Activated naive CD8-positive, alpha-beta T cell (primary cell): Measurements from ENCODE around the gene TSPAN17.

Source experiments
- H3K27ac Mint-ChIP-seq: one replicate; pipeline ENCODE4 v1.8.0; 2021; ENCODE audit warnings: mixed read lengths
- H3K27me3 Mint-ChIP-seq: one replicate; pipeline ENCODE4 v1.8.0; 2021; ENCODE audit warnings: mixed read lengths
- H3K36me3 Mint-ChIP-seq: one replicate; pipeline ENCODE4 v1.8.0; 2021; ENCODE audit warnings: mixed read lengths
- H3K4me1 Mint-ChIP-seq: one replicate; pipeline ENCODE4 v1.8.0; 2021; ENCODE audit warnings: low read depth, mixed read lengths
- H3K4me3 Mint-ChIP-seq: one replicate; pipeline ENCODE4 v1.8.0; 2021; ENCODE audit warnings: mild to moderate bottlenecking, mixed read lengths
- H3K9me3 Mint-ChIP-seq: one replicate; pipeline ENCODE4 v1.8.0; 2021; ENCODE audit warnings: low read depth, mixed read lengths

TSPAN17 gene

DNA sequence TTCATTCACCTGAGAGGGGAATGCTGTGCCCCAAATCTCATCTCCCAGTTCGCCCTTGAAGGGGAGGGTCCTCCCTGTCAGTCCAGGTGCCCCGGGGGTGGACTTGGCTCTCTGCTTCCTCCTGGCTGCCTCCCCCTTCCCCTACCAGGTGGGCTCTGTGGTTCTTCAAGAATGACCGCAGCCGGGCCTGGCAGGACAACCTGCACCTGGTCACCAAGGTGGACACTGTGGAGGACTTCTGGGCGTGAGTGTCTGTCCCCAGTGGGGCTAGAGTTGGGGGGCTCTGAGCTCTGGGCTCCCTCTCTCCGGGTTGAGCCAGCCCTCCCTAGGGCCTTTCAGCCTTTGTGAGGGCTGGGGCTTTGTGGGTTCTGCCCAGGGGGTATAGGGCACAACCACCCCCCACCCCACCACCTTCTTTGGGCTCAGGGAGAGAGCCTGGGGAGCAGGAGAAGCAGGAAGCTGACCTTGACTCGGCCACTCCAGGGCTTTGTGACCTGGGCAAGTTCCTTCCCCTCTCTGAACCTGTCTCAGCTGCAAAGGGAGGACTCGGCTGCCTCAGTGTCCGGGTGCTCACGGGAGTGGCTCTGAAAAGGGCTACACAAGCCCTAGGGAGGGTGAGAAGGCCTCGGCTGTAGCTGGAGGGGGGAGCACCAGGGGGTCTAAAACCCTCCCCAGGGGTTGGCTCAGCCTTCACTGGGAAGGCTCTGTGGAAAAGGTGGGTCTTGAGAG lies 3.6 kb upstream of the TSPAN17 start:
- Mint-ChIP-seq H3K27ac (no peak overlapping the region), H3K27me3 (no peaks in the 10 kb centered on the region), H3K4me1 (peaks cover 20% of the 10 kb centered on the region), H3K9me3 (no peaks in the 10 kb centered on the region), H3K36me3 (no peaks in the 10 kb centered on the region), H3K4me3 (no peak overlapping the region)

DNA sequence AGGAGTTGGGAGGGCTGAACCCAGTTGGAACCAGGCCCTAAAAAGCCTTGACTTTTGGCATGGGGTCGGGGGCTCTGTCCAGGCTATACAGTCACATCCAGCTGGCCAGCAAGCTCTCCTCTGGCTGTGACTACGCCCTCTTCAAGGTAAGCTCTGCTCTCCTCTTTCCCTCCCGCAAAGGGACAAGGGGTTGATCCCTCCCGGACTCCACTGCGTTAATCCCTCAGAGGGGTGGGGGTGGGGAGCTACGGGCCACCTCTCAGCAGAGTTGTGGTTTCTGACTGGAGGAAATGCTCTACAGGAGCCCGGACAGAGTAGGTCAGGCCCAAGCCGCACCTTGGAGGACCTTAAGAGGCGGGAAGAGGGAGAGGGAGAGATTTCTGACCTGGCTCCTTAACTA lies 3.0 kb upstream of the TSPAN17 start:
- no peak overlapping the region for H3K27ac Mint-ChIP-seq
- no peaks in the 10 kb centered on the region for H3K36me3 Mint-ChIP-seq
- no peaks in the 10 kb centered on the region for H3K27me3 Mint-ChIP-seq
- H3K4me1 Mint-ChIP-seq: peaks cover 26% of the 10 kb centered on the region
- no peaks in the 10 kb centered on the region for H3K9me3 Mint-ChIP-seq
- H3K4me3 Mint-ChIP-seq: no peak overlapping the region

DNA sequence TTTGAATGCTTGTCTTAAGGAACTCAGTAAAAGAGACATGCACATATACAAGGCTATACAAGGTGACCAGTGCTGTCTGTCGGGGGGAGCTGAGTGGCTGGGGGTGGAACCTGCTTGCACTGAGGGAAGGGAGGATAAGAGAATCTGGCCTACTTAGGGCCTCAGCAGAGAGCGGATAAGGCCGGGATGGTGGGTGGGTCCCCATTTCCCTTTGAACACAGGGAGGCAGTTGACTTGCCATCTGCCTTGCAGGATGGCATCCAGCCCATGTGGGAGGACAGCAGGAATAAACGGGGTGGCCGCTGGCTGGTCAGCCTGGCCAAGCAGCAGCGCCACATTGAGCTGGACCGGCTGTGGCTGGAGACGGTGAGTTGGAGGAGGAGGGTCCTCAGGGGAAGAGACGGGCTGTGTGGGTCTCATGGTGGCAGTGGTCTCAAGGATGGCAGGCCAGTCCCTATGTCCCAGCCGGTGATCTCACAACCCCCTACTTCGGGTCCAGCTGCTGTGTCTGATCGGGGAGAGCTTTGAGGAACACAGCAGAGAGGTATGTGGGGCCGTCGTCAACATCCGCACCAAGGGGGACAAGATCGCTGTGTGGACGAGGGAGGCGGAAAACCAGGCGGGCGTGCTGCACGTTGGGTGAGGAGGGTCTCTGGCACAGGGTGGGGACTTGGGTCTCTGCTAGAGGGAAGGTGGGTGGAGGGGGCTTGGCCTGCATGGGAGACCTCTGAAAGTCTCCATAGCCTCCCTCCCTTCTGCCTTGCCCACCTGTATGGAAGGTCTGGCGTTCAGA lies 2.2 kb upstream of the TSPAN17 start:
- no peaks in the 10 kb centered on the region for H3K36me3 Mint-ChIP-seq
- peak overlapping the region; percentile 10 for H3K4me3 Mint-ChIP-seq
- H3K4me1 Mint-ChIP-seq: peaks cover 33% of the 10 kb centered on the region
- peak overlapping the region; percentile 10 for H3K27ac Mint-ChIP-seq
- H3K27me3 Mint-ChIP-seq: no peaks in the 10 kb centered on the region
- no peaks in the 10 kb centered on the region for H3K9me3 Mint-ChIP-seq

DNA sequence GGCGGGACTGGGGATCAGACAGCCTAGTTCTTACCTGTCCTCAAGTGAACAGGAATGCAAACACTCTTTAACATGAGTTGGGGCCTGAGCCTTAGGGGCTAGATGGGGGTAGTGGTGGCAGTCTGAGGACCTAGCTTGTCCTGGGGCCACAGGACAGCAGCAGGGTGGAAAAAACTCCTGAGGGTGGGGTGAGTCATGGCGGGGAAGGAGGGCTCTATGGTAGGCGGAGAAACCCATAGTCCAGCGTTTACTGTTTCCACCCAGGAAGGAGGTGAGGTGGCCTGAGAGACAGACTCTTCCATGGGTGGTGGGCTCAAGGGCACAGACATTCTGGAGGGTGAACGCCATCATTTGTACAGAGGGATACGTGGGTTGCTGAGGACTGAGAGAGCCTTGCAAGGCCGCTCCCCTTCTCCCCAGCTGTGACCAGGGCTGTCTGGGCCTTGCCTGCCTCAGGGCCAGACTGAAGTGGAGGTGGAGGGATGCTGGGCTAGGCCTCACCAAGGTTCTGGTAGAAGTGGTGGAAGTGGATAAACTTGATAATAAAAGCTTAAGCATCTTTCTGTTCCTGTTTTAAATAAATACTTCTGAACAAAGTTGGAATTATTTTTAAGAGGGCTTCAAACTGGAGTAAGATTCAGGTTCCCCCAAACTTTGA lies 1.1 kb upstream of the TSPAN17 start:
- peaks cover 43% of the 10 kb centered on the region for H3K4me1 Mint-ChIP-seq
- no peaks in the 10 kb centered on the region for H3K36me3 Mint-ChIP-seq
- H3K27me3 Mint-ChIP-seq: no peaks in the 10 kb centered on the region
- H3K4me3 Mint-ChIP-seq: peak overlapping the region; percentile 89
- no peaks in the 10 kb centered on the region for H3K9me3 Mint-ChIP-seq
- H3K27ac Mint-ChIP-seq: peak overlapping the region; percentile 58

DNA sequence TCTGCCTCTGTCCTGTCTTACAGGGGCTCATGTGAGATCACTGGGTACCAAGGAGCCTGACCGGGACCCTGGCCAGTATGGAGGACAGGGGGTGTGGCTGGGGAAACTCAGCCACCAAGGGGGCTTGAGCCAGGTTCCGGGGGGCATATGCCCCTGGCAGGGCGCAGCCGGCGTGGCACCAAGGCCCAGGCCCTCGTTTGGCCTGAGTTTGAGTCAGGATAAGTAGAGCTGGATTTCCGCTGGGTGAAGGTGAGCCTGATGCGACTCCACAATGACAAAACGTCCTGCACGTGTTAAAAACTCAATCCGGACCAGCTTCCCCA lies 616 bp upstream of the TSPAN17 start:
- H3K9me3 Mint-ChIP-seq: no peaks in the 10 kb centered on the region
- H3K27ac Mint-ChIP-seq: peak overlapping the region; percentile 88
- no peaks in the 10 kb centered on the region for H3K27me3 Mint-ChIP-seq
- H3K4me1 Mint-ChIP-seq: peaks cover 46% of the 10 kb centered on the region
- peak overlapping the region; percentile 89 for H3K4me3 Mint-ChIP-seq
- H3K36me3 Mint-ChIP-seq: no peaks in the 10 kb centered on the region

DNA sequence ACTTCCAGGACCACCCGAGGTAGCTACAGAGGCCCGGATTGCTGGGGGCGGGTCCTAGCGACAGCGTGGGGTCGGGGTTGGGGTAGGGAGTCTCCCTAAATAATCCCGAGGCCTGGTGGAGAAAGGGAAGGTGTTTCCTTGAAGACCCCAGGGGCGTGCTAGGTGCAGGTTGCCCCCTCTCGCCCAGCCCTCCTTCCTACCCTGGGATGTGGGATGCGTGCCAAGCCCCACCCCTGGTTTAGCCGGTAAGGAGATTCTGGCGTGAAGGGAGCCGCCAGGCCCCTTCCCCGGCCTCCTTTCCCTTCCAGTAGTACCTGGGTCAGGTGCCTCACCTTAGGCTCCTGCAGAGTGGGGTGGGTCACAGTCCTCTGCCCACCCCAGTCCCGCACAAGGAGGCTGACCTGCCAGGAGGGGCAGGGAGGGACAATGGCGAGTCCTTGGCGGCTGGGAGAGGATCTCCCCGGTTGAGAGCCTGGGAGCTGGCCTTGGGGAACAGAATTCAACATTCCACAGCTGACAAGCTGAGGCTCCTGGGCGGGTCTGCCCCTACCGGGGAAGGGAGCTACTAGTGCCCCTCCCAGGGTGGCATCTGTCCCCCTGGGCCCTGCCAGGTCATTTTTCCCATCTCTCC lies 674 bp downstream of the TSPAN17 start:
- no peaks in the 10 kb centered on the region for H3K36me3 Mint-ChIP-seq
- H3K27ac Mint-ChIP-seq: peak overlapping the region; percentile 78
- peaks cover 59% of the 10 kb centered on the region for H3K4me1 Mint-ChIP-seq
- no peaks in the 10 kb centered on the region for H3K27me3 Mint-ChIP-seq
- H3K9me3 Mint-ChIP-seq: no peaks in the 10 kb centered on the region
- H3K4me3 Mint-ChIP-seq: peak overlapping the region; percentile 82

DNA sequence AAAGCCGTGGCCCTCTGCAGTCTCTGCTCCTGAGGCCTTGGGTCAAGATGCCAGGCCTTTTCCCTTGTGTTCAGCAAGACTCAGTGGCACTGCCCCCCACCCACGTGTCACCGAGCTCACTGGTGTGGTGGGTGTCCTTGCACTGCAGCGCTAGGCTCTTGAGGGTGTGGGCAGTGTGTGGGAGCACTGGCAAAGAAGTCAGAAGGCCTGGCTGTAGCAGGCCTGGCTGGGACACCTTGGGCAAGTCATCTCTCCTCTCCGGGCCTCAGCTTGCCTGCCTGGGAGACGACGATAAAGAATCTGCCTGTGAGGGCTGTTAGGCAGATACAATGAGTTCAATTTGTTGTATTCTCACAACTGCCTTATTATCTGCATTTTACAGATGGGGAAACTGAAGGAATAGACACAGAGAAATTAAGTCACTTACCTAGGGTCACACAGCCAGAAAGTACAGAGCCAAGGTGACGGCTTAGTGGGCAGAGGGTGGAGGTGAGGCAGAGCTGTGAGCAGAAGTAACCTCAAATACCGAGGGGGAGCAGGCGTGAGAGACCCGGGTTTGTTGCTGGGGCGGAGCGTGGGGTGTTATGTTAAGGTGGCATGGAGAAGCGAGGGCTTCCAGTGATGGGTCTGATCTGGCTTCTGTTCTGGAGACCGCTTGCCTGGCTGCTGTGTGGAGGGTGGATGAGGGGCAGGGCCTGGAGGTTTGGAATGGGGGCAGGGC lies 1.4 kb downstream of the TSPAN17 start:
- H3K27me3 Mint-ChIP-seq: no peaks in the 10 kb centered on the region
- H3K9me3 Mint-ChIP-seq: no peaks in the 10 kb centered on the region
- H3K27ac Mint-ChIP-seq: peak overlapping the region; percentile 78
- H3K36me3 Mint-ChIP-seq: peaks cover 5% of the 10 kb centered on the region
- peaks cover 66% of the 10 kb centered on the region for H3K4me1 Mint-ChIP-seq
- peak overlapping the region; percentile 82 for H3K4me3 Mint-ChIP-seq

DNA sequence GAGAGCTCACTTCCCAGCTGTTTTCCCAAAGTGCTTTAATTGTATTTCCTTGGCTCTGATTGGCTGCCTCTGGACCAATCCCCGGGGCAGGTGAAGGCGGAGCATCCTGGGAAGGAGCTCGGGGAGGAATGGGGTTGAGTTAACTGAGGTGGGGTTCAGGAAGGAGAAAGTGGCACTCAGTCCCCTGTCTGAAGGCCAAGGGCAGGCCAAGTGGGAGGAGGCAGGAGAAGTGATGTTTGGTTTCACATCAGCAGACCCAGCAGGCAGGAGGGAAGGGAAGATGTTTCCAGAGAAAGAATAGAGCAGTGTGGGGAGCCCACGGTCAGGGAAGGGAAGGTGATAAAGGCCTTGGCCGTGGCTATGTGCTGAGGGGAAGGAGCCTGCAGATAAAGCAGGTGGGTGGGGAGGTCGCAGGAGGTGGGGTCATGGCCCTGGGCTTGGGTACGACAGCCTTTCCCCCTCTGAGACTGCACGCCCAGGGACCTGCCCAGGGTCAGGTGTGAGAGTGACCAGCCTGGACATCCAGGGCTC lies 3.1 kb downstream of the TSPAN17 start:
- no peaks in the 10 kb centered on the region for H3K27me3 Mint-ChIP-seq
- peaks cover 76% of the 10 kb centered on the region for H3K4me1 Mint-ChIP-seq
- peaks cover 7% of the 10 kb centered on the region for H3K36me3 Mint-ChIP-seq
- H3K27ac Mint-ChIP-seq: peak overlapping the region; percentile 28
- H3K9me3 Mint-ChIP-seq: no peaks in the 10 kb centered on the region
- no peak overlapping the region for H3K4me3 Mint-ChIP-seq

DNA sequence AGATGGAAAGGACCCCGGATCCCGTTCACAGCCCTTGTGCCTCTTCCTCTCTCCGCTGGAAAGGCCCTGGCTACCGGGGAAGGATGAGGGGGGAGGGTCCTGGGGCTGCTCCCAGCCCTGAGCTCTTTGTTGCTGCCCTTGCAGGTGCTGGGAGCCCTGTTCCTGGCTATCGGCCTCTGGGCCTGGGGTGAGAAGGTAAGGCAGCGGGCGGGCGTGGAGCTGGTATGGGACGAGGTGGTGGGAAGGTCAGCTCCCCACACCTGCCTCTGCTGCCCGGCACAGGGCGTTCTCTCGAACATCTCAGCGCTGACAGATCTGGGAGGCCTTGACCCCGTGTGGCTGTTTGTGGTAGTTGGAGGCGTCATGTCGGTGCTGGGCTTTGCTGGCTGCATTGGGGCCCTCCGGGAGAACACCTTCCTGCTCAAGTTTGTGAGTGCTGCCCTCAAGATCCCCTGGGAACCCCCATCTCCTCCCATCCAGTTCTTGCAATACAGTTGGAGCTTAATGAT lies 4.2 kb downstream of the TSPAN17 start:
- Mint-ChIP-seq H3K36me3 (peaks cover 7% of the 10 kb centered on the region), H3K4me3 (no peak overlapping the region), H3K9me3 (no peaks in the 10 kb centered on the region), H3K27me3 (no peaks in the 10 kb centered on the region), H3K4me1 (peaks cover 70% of the 10 kb centered on the region), H3K27ac (no peak overlapping the region)

DNA sequence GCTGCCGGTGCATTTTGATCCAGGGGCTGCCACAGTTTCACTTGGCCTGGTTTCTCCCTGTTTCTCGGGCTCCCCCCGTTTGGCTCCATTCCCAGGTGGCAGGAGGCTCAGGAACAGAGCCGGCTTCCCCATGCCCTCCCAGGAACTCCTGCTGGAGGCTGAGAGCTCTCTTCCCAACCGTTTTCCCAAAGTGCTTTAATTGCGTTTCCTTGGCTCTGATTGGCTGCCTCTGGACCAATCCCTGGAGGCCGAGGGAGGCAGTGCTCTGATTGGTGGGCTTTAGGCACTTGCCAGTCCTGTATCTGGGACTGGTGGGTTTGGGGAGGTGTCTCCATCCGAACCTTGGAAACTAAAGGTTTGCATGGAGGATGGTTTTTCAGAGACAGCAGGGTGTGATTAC lies 4.9 kb downstream of the TSPAN17 start:
- no peaks in the 10 kb centered on the region for H3K27me3 Mint-ChIP-seq
- H3K27ac Mint-ChIP-seq: no peak overlapping the region
- H3K4me1 Mint-ChIP-seq: peaks cover 65% of the 10 kb centered on the region
- no peak overlapping the region for H3K4me3 Mint-ChIP-seq
- H3K36me3 Mint-ChIP-seq: peaks cover 7% of the 10 kb centered on the region
- no peaks in the 10 kb centered on the region for H3K9me3 Mint-ChIP-seq

DNA sequence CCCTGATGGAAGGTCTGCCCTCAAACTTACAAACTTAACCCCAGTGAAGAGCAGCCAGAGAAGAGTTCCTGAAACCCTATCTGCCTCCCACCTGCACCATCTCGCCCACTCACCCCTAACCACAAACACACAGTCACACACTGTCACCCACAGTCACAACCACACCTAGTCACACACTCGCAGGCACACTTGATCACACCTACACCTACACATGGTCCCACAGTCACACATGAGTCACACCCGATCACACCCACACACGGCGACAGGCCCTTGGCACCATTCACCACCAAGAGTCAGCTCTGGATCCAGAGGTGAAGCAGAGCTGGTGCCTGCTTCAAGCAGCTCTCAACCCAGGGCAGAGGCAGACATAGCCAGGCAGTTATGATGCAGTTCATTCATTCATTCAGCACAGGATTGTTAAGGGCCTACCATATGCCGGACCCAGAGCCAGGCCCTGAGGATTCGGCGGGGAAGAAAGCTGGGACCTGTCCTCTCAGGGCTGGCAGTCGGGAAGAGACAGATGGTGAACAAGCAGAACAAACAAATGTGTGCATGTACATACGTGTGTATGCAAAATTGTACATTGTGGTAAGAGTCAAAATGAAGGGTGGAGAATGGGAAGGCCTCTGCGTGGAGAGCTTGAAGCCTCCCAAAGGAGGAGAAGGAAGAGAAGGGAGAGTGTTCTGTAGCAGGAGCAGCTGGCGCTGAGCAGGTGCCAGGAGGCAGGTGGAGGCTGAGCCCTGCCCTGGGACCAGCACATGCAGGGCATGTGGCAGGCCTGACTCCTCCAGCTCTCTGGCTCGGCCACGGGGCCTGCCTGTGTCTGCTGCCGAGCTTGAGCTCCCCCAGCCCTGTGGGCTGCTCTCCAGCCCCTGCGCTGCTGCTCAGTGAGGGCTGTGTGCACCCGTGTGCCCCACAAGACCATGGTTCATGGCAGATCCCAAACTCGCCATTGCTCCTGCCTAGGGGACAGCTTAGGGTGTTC lies 6.4 kb downstream of the TSPAN17 start:
- Mint-ChIP-seq H3K4me3 (peak overlapping the region; percentile 63), H3K4me1 (peaks cover 68% of the 10 kb centered on the region), H3K36me3 (peaks cover 7% of the 10 kb centered on the region), H3K27ac (peak overlapping the region; percentile 78), H3K27me3 (no peaks in the 10 kb centered on the region), H3K9me3 (no peaks in the 10 kb centered on the region)

DNA sequence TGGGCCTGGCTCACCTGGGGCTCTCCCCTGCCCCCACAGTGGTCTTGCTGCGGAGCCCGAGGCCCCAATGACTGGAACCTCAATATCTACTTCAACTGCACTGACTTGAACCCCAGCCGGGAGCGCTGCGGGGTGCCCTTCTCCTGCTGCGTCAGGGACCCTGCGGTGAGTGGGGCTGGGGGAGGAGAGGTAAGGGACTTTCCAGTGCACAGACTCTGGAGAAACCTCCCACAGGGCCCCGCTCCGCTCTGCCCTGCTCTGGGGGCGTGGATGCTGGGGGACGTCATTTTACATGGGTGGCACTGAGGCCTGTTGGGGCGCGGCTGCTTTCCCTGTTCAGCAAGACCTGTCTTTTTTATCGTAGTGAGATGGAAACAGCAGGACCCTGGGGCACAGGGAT lies 7.6 kb downstream of the TSPAN17 start:
- Mint-ChIP-seq H3K27me3 (no peaks in the 10 kb centered on the region), H3K9me3 (no peaks in the 10 kb centered on the region), H3K27ac (no peak overlapping the region), H3K36me3 (peaks cover 7% of the 10 kb centered on the region), H3K4me1 (peaks cover 67% of the 10 kb centered on the region), H3K4me3 (no peak overlapping the region)

DNA sequence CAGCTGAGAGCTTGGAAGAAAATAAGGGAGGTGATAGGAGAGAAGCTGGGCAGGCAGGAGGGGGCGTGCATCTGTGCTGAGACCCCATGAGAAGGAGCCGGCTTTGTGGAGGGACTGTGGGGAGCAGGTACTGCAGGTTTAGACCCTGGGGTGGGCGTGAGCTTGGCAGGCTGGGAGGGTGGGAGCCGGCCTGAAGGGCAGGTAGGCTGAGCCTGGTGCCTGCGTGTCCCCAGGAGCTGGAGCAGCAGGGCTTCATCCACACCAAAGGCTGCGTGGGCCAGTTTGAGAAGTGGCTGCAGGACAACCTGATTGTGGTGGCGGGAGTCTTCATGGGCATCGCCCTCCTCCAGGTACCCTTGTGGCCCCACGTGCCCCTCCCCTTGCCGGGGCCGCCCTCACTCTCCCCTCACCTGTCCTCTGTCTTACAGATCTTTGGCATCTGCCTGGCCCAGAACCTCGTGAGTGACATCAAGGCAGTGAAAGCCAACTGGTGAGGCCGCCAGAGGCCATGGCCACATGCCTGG lies 9.2 kb downstream of the TSPAN17 start:
- Mint-ChIP-seq H3K4me1 (peaks cover 60% of the 10 kb centered on the region), H3K9me3 (no peaks in the 10 kb centered on the region), H3K4me3 (no peak overlapping the region), H3K27me3 (no peaks in the 10 kb centered on the region), H3K27ac (no peak overlapping the region), H3K36me3 (peaks cover 7% of the 10 kb centered on the region)
